ENCODE results near the gene ELF5.

ELF5 gene

DNA sequence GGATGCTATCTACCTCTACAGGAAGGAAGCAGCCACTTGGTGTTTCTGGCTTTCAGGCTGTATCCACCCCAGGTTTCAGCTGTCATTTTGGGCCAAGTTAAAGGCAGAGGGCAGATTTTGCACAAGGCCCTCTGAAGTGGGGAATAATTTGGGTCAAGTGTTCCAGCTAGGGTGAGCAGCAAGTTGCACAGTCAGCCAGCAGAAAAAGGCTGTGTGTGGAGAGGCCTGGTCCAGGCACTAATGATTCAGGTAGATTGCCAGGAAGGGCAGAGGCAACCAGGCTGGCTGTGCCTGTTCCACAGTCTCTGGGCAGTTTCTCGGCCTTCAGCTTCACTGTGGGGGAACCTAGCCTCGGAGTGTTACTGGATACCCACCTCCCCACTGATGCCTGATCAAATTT lies 8.6 kb upstream of the ELF5 start (continued):
- TF ChIP-seq, protein P1, sequence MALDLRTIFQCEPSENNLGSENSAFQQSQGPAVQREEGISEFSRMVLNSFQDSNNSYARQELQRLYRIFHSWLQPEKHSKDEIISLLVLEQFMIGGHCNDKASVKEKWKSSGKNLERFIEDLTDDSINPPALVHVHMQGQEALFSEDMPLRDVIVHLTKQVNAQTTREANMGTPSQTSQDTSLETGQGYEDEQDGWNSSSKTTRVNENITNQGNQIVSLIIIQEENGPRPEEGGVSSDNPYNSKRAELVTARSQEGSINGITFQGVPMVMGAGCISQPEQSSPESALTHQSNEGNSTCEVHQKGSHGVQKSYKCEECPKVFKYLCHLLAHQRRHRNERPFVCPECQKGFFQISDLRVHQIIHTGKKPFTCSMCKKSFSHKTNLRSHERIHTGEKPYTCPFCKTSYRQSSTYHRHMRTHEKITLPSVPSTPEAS (tag by site-specific recombination; IDR thresholded peaks at IDR 0.05): no peak
- TF ChIP-seq ZBTB1 (tag by site-specific recombination; IDR thresholded peaks at IDR 0.05) (no peak), SALL2 (tag by site-specific recombination; IDR thresholded peaks at IDR 0.05; ENCODE audit: borderline replicate concordance) (no peak), GLIS1 (tag by site-specific recombination; IDR thresholded peaks at IDR 0.05) (no peak)

DNA sequence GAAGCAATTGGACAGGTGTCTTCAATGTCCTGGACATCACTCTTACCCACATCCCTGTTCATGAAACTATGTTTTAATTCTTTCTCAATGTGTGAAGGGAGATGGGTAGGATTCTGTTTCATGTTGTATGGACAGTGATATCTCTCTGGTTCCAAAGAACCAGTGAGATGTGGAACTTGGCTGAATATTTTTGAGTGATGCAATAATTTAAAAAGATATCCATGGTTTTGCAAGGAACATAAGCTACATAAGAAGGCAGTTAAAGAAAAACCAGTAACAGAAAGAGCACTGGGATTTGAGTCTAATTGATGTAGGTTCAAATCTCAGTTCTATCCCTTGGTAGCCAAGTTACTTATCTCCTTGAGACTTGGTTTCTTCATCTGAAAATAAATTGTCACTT lies 7.7 kb upstream of the ELF5 start:
- Histone ChIP-seq H3K9me3 (ENCODE audit: control insufficient read depth, insufficient read depth, low read depth, low read length) (no peaks in the 10 kb centered on the region), H3K27ac (ENCODE audit: extremely low read depth, low read depth, low read length) (no peak overlapping the region), H3K4me3 (ENCODE audit: low read depth, low read length) (no peak overlapping the region), H3K36me3 (ENCODE audit: control insufficient read depth in 2 of 2, insufficient read depth in 1 of 2, low read length in 2 of 2) (no peaks in the 10 kb centered on the region), H3K4me1 (ENCODE audit: control insufficient read depth, insufficient read depth, low read length) (no peaks in the 10 kb centered on the region)
- ChIA-PET CTCF (no interaction called here), POLR2A (no interaction called here)
- no peak for TF ChIP-seq ZNF76 (tag by site-specific recombination; IDR thresholded peaks at IDR 0.05; ENCODE audit: borderline replicate concordance, low read depth)
- TF ChIP-seq, protein P2, sequence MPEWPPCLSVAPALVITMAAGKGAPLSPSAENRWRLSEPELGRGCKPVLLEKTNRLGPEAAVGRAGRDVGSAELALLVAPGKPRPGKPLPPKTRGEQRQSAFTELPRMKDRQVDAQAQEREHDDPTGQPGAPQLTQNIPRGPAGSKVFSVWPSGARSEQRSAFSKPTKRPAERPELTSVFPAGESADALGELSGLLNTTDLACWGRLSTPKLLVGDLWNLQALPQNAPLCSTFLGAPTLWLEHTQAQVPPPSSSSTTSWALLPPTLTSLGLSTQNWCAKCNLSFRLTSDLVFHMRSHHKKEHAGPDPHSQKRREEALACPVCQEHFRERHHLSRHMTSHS (tag by site-specific recombination; IDR thresholded peaks at IDR 0.05): no peak
- no peak for TF ChIP-seq ZNF596 (tag by site-specific recombination; IDR thresholded peaks at IDR 0.05)
- no peak for TF ChIP-seq ZFP37 (tag by site-specific recombination; IDR thresholded peaks at IDR 0.05)
- no peak for TF ChIP-seq ZNF747 (tag by site-specific recombination; IDR thresholded peaks at IDR 0.05)
- TF ChIP-seq, protein P3, sequence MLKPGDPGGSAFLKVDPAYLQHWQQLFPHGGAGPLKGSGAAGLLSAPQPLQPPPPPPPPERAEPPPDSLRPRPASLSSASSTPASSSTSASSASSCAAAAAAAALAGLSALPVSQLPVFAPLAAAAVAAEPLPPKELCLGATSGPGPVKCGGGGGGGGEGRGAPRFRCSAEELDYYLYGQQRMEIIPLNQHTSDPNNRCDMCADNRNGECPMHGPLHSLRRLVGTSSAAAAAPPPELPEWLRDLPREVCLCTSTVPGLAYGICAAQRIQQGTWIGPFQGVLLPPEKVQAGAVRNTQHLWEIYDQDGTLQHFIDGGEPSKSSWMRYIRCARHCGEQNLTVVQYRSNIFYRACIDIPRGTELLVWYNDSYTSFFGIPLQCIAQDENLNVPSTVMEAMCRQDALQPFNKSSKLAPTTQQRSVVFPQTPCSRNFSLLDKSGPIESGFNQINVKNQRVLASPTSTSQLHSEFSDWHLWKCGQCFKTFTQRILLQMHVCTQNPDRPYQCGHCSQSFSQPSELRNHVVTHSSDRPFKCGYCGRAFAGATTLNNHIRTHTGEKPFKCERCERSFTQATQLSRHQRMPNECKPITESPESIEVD (tag by site-specific recombination; IDR thresholded peaks at IDR 0.05): no peak
- TF ChIP-seq, protein P4, sequence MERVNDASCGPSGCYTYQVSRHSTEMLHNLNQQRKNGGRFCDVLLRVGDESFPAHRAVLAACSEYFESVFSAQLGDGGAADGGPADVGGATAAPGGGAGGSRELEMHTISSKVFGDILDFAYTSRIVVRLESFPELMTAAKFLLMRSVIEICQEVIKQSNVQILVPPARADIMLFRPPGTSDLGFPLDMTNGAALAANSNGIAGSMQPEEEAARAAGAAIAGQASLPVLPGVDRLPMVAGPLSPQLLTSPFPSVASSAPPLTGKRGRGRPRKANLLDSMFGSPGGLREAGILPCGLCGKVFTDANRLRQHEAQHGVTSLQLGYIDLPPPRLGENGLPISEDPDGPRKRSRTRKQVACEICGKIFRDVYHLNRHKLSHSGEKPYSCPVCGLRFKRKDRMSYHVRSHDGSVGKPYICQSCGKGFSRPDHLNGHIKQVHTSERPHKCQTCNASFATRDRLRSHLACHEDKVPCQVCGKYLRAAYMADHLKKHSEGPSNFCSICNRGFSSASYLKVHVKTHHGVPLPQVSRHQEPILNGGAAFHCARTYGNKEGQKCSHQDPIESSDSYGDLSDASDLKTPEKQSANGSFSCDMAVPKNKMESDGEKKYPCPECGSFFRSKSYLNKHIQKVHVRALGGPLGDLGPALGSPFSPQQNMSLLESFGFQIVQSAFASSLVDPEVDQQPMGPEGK (tag by site-specific recombination; IDR thresholded peaks at IDR 0.05): no peak
- no peak for TF ChIP-seq SCRT2 (tag by site-specific recombination; IDR thresholded peaks at IDR 0.05)
- TF ChIP-seq GLIS1 (tag by site-specific recombination; IDR thresholded peaks at IDR 0.05): no peak
- no peak for TF ChIP-seq SP2 (tag by site-specific recombination; IDR thresholded peaks at IDR 0.05)
- TF ChIP-seq ZNF214 (tag by site-specific recombination; IDR thresholded peaks at IDR 0.05; ENCODE audit: borderline replicate concordance): no peak
- TF ChIP-seq, protein P5, sequence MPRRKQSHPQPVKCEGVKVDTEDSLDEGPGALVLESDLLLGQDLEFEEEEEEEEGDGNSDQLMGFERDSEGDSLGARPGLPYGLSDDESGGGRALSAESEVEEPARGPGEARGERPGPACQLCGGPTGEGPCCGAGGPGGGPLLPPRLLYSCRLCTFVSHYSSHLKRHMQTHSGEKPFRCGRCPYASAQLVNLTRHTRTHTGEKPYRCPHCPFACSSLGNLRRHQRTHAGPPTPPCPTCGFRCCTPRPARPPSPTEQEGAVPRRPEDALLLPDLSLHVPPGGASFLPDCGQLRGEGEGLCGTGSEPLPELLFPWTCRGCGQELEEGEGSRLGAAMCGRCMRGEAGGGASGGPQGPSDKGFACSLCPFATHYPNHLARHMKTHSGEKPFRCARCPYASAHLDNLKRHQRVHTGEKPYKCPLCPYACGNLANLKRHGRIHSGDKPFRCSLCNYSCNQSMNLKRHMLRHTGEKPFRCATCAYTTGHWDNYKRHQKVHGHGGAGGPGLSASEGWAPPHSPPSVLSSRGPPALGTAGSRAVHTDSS (tag by site-specific recombination; IDR thresholded peaks at IDR 0.05): no peak
- no peak for TF ChIP-seq ZNF16 (tag by site-specific recombination; IDR thresholded peaks at IDR 0.05; ENCODE audit: low read depth)
- TF ChIP-seq, protein P1 (tag by site-specific recombination; IDR thresholded peaks at IDR 0.05): no peak
- TF ChIP-seq ZNF560 (tag by site-specific recombination; IDR thresholded peaks at IDR 0.05; ENCODE audit: borderline replicate concordance): no peak
- no peak for TF ChIP-seq ZNF830 (tag by site-specific recombination; IDR thresholded peaks at IDR 0.05; ENCODE audit: low read depth)
